Effector memory CD4-positive, alpha-beta T cell (primary cell): ENCODE results near the gene ABCA10.

ENCODE experiments used
- DNase-seq, 3 donors: peaks; one replicate each; pipeline ENCODE4 v3.0.0-alpha.2; 2020
- H3K27ac ChIP-seq: 2 replicates; pipeline ENCODE4 v1.7.0; 2013; ENCODE audit warnings: mild to moderate bottlenecking, low read length, moderate library complexity; ENCODE audit not compliant: insufficient read depth, poor library complexity, severe bottlenecking
- H3K27me3 ChIP-seq: replicated peaks from 2 replicates; pipeline ENCODE4 v1.7.0; 2013; ENCODE audit warnings: mild to moderate bottlenecking, low read length; ENCODE audit not compliant: insufficient read depth, control insufficient read depth, poor library complexity, severe bottlenecking
- H3K36me3 ChIP-seq: 2 replicates; pipeline ENCODE4 v1.7.0; 2013; ENCODE audit warnings: mild to moderate bottlenecking, low read length, moderate library complexity; ENCODE audit not compliant: control insufficient read depth, insufficient read depth
- H3K4me1 ChIP-seq: 2 replicates; pipeline ENCODE4 v1.7.0; 2013; ENCODE audit warnings: low read length, mild to moderate bottlenecking; ENCODE audit not compliant: control insufficient read depth, insufficient read depth, poor library complexity, severe bottlenecking
- H3K4me3 ChIP-seq: 2 replicates; pipeline ENCODE4 v1.7.0; 2013; ENCODE audit warnings: low read length, low read depth, mild to moderate bottlenecking; ENCODE audit not compliant: insufficient read depth, poor library complexity, severe bottlenecking
- H3K9me3 ChIP-seq: 2 replicates; pipeline ENCODE4 v1.7.0; 2013; ENCODE audit warnings: mild to moderate bottlenecking, low read length, moderate library complexity; ENCODE audit not compliant: control insufficient read depth

The ABCA10 gene

GRCh38 chr17:69143151-69143550 lies 85.5 kb downstream of the ABCA10 start:
- no peak overlapping the region for H3K27ac ChIP-seq
- DNase-seq: no peak
- H3K36me3 ChIP-seq: no peaks in the 10 kb centered on the region
- H3K4me3 ChIP-seq: no peak overlapping the region
- no peaks in the 10 kb centered on the region for H3K4me1 ChIP-seq
- no peaks in the 10 kb centered on the region for H3K9me3 ChIP-seq
- no peaks in the 10 kb centered on the region for H3K27me3 ChIP-seq

- H3K36me3 ChIP-seq: no peaks in the 10 kb centered on the region
- H3K4me1 ChIP-seq: no peaks in the 10 kb centered on the region
- H3K4me3 ChIP-seq: no peak overlapping the region
- H3K9me3 ChIP-seq: no peaks in the 10 kb centered on the region
- no peak for DNase-seq
- H3K27me3 ChIP-seq: no peaks in the 10 kb centered on the region
- no peak overlapping the region for H3K27ac ChIP-seq
These were observed 86.3 kb downstream of the ABCA10 start for GRCh38 chr17:69142175-69142802.

DNA sequence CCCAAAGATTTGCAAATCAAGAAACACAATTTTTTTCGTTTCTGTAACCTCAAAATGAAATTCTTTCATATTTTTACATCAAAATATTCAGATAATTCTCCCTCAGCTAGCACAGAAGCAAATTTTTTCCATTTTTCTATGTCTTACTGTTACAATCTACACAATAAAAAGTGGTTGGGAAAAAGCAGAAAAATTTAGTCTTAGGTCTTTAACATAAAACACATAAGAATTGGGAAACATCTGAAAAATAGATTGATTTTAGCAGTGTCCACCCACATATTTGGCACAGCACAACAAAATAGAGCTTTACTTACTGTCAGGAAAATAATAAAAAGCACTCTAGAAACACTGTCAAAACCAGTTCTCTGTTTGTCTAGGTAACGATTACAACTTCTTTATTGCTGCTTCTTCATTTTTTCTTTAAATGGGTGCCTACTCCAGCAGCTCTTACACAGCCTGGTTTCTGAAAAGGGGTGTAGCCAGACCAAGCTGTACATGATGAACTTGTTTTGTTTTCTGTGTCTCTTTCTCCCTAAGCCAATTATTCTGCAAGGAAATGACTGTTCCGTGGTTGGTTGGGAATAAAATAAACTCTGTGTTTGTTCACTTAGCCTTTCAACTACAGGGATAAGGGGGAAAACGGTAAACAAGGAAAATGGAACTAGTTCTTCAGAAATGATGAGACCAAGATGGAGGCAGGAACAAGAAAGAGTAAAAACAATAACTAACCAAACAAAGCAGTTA lies 87.0 kb downstream of the ABCA10 start, which contains the start of gene ABCA6:
Gene ABCA6 (minus strand): TSS at position 465 of the 744 bp plus-strand sequence. CDS start 1,192 bp downstream, outside the sequence.
- no peaks in the 10 kb centered on the region for H3K27me3 ChIP-seq
- H3K4me3 ChIP-seq: no peak within 1 kb of the TSS
- no peaks in the 10 kb centered on the region for H3K9me3 ChIP-seq
- no peak within 1 kb of the TSS for H3K27ac ChIP-seq
- DNase-seq: no peak
- no peaks in the 10 kb centered on the region for H3K4me1 ChIP-seq
- no peaks in the 10 kb centered on the region for H3K36me3 ChIP-seq

- DNase-seq: no peak
- Histone ChIP-seq H3K4me1 (no peaks in the 10 kb centered on the region), H3K4me3 (no peak overlapping the region), H3K27me3 (no peaks in the 10 kb centered on the region), H3K27ac (no peak overlapping the region), H3K36me3 (no peaks in the 10 kb centered on the region), H3K9me3 (no peaks in the 10 kb centered on the region)
These were observed 94.5 kb downstream of the ABCA10 start for GRCh38 chr17:69134112-69134511.

DNA sequence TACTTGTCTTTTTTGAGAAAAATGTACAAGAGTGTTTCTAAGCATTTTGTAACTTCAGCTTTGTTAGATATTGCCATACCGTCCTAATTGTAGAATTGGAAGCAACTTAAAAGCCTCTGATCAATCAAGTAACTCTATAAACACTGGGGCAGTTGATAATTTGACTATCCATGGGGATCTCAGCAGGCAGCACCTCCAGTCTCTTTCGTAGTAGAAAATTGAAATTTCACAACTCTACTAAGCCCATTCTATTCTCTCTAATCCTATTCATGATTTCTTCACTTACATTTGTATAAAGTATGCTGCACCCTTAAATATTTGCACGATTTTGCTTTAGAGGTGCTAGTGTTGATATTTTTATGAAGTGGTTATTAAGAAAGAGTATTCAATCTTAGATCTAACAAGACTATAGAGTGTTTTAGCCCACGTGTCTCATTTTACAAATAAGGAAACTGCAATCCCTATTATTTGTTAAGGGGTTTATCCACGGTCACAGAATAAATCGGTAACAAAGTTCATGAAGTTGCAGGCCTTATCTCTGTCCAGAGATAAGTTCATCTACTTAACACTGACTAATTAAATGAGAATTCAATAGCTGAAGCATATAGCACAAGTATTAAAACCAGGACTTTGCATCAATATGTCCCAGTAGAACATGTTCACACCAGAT lies 97.9 kb downstream of the ABCA10 start:
- Histone ChIP-seq H3K4me3 (no peak overlapping the region), H3K36me3 (no peaks in the 10 kb centered on the region), H3K9me3 (no peaks in the 10 kb centered on the region), H3K27me3 (no peaks in the 10 kb centered on the region), H3K27ac (no peak overlapping the region), H3K4me1 (no peaks in the 10 kb centered on the region)
- no peak for DNase-seq

DNA sequence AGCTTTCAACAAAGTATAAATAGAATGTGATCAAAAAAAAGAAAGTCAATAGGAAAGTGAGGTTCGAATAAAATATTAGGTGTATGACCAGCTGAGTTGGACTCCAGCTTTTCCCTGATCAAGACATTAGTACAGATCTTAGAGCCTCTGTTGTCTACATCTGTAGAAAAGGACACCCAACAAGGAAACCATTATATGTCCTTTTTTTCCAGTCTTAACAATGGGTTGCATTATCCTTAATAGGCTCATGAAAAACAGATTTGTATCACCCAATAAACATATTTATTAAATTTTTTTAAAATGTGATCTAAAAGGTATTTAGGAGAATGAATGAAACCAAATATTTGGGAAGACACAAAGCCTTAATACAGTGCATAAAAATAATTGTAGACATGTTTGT lies 105.0 kb downstream of the ABCA10 start:
- Histone ChIP-seq H3K4me3 (no peak overlapping the region), H3K36me3 (no peaks in the 10 kb centered on the region), H3K9me3 (no peaks in the 10 kb centered on the region), H3K4me1 (no peaks in the 10 kb centered on the region), H3K27me3 (no peaks in the 10 kb centered on the region), H3K27ac (no peak overlapping the region)
- DNase-seq: no peak

DNA sequence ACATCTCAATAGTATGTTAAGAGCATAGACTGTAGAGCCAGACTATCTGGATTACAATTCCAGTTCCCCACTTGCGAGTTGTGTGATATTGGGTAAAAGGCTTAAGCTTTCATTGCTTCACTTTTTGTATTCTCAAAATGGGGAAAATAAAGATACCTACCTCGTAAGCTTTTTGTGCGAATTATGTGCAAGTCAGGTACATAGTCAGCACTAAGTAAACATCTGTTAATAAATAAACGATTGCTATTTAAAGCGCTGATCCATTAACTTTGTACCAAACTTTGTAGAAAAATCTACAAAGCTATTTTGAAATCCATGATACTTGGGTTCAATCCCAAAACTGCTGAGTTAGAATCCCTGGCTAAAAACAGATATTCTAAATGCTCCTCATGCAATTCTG lies 106.6 kb downstream of the ABCA10 start:
- Histone ChIP-seq H3K27me3 (no peaks in the 10 kb centered on the region), H3K4me3 (no peak overlapping the region), H3K4me1 (no peaks in the 10 kb centered on the region), H3K36me3 (no peaks in the 10 kb centered on the region), H3K9me3 (no peaks in the 10 kb centered on the region), H3K27ac (no peak overlapping the region)
- no peak for DNase-seq

GRCh38 chr17:69117855-69118784 lies 110.5 kb downstream of the ABCA10 start:
- no peak for DNase-seq
- Histone ChIP-seq H3K4me3 (no peak overlapping the region), H3K4me1 (no peaks in the 10 kb centered on the region), H3K36me3 (no peaks in the 10 kb centered on the region), H3K27me3 (no peaks in the 10 kb centered on the region), H3K9me3 (no peaks in the 10 kb centered on the region), H3K27ac (no peak overlapping the region)

- no peaks in the 10 kb centered on the region for H3K9me3 ChIP-seq
- no peak for DNase-seq
- no peaks in the 10 kb centered on the region for H3K36me3 ChIP-seq
These were observed 116.8 kb downstream of the ABCA10 start for GRCh38 chr17:69111794-69112193.

More at GRCh38 chr17:69111794-69112193, 116.8 kb downstream of the ABCA10 start:
- H3K27ac ChIP-seq: no peak overlapping the region
- H3K27me3 ChIP-seq: no peaks in the 10 kb centered on the region
- H3K4me1 ChIP-seq: no peaks in the 10 kb centered on the region
- H3K4me3 ChIP-seq: no peak overlapping the region
